Stimulated activated CD8-positive, alpha-beta memory T cell treated with anti-CD3 and anti-CD28 coated beads, Interleukin-12 subunit alpha, Interleukin-12 subunit beta, amount 100 ng/mL, for 1 hour (primary cell): ENCODE measurements around the gene ZSCAN1.

ENCODE experiments used
- DNase-seq: peaks from one replicate; pipeline ENCODE4 v3.0.0-alpha.2; 2020; ENCODE audit warnings: low read depth

The ZSCAN1 gene

DNA sequence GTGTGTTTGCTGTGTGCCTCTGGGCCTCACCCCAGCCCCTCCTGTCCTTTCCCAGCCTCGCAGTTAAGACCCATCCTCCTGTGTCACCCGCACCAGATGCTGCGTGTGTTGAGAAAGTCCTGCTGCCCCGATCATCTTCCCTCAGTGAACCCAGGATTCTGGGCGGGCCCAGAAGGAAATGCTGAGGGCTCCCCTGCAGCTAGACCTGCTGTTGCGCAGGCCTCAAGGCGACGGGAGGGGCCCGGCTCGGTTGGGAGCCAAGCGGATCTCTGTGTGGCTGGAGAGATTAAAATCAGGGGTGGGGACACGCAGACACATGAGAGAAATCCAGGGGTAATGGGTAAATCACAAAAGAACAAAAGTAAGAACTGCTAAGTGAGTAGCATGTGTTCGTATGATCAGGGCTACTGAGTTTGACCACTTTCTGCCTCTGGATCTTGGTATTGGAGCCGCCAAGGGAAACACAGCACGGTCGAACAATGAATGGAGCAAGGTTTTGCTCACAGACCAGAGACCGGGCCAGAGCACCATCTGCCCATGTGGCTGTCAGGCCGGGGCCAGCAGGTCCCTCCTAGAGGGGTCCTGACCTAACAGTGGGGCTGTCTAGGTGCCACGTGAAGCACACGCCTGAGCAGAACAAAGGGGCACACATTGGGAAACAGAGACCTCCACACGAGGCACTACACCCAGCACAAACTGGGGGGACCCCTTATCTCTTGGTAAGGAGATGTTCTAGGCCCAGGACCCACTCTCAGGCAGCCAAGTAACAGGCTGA is 7.1 kb downstream of the ZSCAN1 start:
- no peak for DNase-seq

DNA sequence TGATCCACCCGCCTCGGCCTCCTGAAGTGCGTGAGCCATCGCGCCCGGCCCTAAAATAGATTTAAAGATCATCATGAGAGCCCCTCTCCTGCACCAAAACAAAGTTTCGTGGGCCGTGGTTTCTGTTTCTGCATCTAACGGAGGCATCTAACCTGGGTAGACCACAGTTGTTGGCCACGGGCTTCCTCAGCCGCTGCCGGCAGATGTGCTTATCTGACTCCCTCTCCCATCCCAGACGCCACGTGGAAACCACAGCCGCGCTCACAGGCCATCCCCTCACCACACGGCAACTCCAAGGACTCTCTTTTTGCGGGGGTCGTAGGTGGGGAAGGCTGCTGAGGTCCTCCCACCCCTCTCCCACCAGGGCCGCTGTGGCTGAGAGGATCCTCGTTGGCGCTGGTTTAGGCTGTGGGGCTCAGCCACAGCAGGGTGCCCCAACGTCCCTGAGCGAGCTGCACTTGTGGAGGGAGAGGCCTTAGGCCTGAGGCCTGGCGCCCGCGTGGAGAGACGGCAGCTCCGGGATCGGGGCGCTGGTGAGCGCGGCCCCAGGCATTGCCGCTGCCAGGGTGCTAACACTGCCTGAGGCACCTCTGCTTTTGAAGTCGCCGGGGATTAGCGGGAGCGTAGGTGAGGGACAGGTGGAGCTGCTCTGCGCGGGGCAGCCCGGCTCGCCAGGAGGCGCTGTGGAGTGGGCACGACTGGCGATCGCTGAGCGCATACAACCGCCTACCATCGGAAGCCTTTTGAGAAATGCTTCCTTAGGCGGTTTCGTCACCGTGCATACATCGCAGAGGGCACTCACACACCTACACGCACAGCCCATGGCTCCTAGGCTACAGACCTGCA is 8.9 kb downstream of the ZSCAN1 start:
- no peak for DNase-seq

DNA sequence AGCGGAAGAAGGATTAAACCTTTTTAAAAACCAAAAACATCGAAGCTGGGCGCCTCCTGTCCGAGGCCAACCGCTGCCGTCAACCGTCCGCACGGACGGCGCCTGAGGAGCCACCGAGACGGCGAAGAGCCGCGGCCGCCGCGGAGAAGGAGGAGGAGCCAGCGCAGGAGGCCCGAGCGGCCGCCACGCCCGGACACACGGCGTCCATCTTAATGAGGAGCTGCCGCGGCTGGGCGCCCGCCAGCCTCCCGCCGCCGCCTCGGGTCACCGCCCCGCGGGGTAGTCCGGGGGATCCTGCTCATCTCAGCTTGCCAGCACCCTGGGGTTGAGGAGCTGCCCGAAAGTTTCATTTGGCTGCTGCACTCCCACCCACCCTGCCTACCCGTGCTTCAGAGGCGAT is 10.6 kb downstream of the ZSCAN1 start:
- no peak for DNase-seq

DNA sequence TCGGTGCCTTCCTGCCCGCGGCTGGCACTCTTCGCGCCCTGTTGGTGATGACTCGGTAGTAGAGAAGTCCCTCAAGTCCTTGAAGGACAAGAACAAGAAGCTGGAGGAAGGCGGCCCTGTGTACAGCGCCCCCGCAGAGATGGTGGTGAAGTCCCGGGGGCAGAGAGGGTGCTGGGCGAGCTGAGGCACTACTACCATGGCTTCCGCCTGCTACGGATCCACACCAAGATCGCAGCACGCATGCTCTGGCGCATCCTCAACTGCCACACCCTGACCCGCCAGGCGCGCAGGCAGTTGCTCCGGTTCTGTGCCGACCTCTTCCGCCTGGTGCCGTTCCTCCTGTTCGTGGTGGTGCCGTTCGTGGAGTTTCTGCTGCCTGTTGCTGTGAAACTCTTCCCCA is 11.1 kb downstream of the ZSCAN1 start:
- no peak for DNase-seq

DNA sequence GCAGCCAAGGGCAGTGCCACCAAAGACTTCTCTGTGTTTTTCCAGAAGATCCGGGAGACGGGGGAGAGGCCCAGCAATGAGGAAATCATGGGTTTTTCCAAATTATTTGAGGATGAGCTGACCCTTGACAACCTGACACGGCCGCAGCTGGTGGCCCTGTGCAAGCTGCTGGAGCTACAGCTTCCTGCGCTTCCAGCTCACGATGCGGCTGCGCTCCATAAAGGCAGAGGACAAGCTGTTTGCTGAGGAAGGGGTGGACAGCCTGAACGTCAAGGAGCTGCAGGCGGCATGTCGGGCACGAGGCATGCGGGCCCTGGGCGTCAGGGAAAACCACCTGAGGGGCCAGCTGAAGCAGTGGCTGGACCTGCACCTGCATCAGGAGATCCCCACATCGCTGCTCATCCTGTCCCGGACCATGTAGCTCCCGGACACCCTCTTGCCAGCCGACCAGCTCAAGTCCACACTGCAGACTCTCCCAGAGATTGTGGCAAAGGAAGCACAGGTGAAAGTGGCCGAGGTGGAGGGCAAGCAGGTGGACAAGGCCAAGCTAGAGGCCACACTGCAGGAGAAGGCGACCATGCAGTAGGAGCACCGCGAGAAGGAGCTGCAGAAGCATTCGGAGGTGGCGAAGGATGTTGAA is 11.7 kb downstream of the ZSCAN1 start:
- no peak for DNase-seq

DNA sequence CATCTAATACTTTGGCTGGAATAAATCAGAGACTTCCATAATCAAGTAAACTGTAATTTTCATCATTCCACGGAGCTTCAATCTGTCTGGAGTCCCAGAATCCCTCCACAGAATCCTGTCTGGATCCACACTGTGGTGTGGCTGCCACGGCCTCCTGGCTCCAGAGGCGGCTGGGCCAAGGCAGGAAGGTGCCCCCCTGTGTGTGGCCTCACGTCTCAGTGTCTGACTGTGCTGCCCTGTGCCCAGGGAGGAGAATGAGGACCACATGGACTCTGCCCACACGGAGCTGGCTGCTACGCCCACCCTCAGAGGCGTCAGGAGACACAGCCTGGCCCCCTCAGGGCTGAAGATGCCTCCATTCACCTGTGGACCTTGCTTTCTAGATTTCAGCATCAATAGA is 13.0 kb downstream of the ZSCAN1 start:
- DNase-seq, result no peak

DNA sequence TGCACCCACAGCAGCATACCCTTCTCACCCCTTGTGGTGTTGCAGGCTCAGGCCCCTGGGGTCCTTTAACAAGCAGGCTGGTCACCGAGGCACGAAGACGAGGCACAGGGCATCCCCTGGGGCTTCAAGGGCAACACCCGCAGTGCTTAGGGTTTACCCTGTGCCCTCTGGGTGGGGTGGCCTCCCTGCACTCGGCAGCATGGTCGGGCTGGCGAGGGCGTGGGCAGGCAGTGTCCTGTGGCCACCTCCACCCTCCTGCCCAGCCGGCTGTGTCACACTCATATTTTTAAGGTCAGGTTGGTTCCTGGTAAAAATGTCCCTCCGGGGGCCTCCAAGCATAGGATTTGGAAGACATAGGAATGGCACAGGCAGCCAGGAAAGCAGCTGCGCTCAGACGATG is 13.8 kb downstream of the ZSCAN1 start:
- DNase-seq, result no peak

DNA sequence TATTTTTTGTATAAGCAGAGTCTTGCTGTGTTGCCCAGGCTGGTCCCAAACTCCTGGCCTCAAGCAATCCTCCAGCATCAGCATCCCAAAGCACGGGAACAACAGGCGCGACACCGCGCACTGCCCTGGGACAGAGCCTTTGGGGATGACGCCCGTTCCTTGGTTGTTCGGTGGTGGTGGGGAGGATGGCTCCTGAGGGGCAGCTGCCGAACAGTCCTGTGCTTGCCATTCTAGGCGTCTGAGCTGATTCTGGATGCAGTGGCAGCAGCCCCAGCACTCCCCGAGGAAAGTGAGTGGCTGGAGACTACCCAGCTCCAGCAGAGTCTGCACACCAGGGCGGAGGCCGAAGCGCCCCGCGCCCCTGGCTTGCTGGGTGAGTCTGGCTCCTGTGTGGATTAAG is 18.4 kb downstream of the ZSCAN1 start:
- no peak for DNase-seq

DNA sequence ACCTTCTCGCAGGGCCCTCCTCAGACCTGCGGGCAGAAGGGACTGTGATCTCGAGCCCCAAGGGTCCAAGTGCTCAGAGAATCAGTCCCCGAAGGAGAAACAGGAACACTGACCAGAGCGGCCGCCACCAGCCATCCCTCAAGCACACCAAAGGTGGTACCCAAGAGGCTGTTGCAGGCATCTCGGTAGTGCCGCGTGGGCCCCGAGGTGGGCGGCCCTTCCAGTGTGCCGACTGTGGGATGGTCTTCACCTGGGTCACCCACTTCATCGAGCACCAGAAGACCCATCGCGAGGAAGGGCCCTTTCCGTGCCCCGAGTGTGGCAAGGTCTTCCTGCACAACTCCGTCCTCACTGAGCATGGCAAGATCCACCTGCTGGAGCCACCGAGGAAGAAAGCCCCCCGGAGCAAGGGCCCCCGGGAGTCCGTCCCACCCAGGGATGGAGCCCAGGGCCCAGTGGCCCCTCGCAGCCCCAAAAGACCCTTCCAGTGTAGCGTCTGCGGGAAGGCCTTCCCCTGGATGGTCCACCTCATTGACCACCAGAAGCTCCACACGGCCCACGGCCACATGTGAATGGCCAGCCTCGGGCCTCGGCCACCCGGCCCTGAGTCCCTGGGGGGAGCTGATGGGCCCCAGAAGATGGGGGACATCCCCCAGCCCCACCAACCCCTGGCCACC is 19.8 kb downstream of the ZSCAN1 start:
- no peak for DNase-seq

DNA sequence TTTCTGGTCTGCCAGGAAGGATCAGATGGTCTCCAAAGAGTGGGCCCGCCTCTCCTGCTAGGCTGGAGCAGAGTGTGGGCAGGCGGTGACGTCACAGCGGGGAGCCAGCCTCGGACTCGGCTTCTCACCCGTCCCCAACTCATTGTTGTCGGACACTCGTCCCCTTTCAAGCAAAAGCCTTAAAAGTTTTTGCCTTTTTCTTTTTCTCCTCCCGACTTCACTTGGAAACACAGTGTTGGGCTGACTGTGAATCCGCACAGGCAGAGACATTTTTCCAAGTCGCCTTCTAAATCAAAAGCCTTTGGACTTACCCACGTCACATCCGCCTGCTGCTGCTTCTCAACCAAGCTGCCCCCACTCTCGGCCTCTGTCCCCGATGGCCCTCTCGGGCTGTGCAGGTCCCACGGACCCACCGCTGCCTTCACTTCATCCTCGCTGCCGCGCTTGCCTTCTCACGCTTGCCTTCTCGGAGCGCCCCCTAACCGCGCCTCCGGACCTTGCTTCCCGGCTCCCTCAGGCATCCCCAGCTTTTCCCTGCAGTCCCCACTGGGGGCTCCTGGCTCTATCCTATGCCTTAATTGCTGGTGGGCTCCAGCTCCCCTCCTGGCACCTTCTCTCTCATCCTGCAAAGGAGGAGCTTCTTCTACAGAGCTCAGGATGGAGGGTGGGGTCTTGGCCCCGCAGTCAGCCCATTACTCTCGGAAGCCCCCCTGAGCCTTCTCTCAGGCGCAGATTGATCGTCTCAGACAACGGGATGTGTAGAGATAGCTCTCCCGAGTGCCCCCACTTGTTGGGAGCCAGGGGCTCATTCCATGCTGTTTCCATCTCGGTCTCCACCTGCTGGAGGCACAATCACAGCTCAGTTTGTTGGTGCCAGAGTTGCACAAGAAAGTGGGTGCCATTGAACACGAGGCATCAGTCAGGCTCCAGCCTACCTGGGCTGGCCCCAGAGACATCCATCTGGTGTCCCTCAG is 21.4 kb downstream of the ZSCAN1 start:
- DNase-seq, result no peak

DNA sequence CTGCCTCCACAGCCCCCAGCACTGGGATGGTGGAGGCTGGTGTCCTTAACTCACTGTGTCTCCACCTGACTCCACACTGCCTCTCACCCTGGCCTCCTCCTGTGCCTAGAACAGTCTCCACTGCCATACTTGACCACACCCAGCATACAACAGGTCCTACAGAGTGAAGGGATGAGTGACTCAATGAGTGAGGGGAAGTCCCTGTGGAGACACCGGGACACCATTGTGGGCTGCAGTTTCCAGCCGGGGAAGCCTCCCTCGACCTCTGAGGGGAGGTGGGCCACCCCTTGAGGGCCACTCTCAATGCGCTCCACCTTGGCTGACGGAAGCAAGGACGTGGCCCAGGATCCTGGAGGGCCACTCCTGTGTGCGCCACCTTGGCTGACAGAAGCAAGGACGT is 22.4 kb downstream of the ZSCAN1 start:
- DNase-seq, result no peak

DNA sequence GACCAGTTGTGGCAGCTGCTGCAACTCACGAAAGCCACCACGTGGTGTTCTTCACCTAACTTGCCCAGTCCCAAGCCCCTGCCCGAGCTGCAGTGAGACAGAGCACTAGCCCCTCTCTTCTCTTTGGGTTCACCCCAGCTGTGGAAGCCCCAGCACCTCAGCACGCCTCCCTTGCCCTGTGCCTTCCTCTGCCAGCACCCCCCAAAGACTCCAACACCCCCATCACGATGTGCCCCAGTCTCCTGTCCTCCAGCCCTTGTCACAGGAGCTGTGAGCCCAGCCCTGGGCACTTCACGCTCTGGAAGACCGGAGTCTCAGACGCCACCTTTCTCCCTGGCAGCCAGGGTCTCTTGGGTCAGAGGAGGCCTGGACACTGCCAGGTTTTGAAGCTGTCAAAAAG is 23.0 kb downstream of the ZSCAN1 start:
- DNase-seq, result no peak

DNA sequence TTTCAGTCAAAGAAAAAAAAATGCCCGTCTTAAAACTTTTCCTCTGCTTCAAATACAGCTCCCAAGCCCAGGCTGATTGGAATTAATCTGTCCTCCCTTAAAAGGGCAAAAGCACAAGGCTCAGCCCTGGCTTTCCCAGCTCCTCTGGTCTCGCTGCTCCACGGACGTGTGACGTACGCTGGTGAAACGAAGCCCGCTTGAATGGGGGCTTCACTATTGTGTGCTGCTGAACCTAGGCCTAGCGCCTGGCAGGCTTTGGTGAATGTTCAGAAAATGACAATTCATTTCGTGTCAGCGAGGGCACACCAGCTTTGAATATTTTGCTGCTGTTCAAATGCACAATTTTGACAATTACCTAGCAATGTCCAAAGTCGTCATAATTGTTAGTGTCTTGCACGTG is 24.6 kb downstream of the ZSCAN1 start:
- DNase-seq, result no peak

DNA sequence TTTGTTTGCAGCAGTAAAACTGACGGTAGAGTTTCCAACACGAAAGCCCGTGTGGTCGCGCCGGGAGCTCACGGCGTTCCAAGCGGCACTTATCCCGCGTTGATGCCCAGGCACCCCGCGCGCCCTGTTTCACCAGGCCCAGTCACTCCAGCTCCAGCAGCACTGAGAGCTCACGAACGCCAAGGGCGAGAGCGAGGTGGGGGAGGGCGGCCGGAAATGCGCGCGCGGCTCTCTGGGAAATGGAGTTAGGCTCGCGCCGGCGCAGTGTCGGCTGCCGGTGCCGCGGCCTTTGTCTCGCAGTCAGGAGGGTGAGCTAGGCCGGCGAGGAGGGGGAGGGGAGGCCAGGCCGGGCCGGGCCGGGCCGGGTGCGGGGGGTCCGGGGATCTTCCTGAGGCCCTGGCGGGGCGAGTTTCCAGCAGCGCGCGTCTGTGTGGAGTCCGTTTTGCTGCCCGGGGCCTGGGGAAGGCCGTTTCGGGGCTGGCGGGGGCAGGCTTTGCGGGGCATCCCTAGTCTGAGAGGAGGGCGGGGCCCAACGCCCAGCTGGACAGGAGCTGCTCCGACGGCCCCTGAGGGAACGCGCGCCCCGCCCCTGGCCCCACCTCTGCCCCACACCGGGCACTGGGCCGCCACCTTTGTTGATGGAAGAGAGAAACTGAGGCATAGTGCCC is 25.3 kb downstream of the ZSCAN1 start, which contains the start of gene ZNF135:
ZNF135 (plus strand) TSS at position 280 of the 668 bp plus-strand sequence. CDS start 721 bp downstream, outside the sequence.
- DNase-seq, result peak; percentile 33

DNA sequence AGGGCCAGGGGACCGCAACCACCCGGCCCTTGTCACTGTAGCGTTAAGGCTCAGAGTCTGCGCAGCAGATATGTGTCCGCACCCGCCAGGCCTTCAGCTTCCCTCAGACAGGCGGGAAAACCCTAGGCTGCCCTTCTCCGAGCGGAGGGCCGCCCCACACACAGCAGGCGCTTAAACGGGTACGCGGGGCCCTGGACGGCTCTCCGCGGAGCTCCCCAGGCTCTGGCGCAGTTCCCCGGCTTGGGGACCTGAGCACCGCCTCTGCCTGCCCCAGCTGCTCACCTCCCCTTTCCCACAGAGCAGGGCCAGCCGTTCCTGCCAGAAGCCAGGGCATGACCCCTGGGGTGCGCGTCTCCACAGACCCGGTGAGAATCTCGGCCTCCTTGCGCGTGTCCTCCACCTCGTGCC is 25.9 kb downstream of the ZSCAN1 start:
- no peak for DNase-seq

DNA sequence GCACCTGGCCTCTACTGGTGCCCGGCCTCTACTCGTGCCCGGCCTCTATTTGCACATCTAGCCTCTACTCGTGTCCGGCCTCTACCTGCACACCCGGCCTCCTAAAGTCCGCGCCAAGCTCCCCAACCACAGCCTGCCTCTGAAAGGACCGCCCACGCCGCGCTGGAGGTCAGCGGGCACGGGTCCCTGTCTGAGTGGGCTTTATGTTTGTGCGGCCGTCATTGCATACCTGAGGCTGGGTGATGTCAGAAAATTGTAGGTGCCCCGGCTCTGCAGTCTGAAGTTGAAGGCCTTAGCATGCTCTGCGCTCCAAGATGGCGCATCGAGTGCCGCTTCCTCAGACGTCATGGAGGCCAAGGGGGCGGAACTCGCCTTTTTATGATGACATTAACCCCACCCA is 26.4 kb downstream of the ZSCAN1 start:
- DNase-seq, result no peak

DNA sequence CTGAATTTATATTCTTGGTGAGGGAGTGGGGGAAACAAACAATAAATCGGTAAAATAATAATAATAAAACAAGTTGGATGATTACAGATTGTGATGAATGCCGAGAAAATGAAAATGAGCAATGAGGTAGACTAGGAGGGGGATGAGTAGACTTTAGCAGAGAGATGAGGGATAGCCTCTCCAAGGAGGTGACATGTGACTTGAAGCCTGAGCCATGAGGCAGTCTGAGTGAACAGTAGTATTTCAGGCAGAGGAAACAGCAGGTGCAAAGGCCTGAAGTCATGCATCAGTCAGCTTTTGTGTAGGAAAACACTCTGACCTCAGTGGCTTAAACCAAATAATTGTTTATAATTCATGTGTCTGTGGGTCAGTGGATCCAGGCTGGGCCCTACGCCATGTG is 29.9 kb downstream of the ZSCAN1 start:
- no peak for DNase-seq

DNA sequence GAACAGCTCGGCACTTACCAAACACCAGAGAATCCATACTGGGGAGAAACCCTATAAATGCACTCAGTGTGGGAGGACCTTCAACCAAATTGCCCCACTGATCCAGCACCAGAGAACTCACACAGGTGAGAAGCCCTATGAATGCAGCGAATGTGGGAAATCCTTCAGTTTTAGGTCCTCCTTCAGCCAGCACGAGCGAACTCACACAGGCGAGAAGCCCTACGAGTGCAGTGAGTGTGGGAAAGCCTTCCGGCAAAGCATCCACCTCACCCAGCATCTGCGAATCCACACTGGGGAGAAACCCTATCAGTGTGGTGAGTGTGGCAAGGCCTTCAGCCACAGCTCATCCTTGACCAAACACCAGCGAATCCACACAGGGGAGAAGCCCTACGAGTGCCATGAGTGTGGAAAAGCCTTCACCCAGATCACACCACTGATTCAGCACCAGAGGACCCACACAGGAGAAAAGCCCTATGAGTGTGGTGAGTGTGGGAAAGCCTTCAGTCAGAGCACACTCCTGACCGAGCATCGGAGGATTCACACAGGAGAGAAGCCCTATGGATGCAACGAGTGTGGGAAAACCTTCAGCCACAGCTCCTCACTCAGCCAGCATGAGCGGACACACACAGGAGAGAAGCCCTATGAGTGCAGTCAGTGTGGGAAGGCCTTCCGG is 33.6 kb downstream of the ZSCAN1 start:
- DNase-seq, result no peak

DNA sequence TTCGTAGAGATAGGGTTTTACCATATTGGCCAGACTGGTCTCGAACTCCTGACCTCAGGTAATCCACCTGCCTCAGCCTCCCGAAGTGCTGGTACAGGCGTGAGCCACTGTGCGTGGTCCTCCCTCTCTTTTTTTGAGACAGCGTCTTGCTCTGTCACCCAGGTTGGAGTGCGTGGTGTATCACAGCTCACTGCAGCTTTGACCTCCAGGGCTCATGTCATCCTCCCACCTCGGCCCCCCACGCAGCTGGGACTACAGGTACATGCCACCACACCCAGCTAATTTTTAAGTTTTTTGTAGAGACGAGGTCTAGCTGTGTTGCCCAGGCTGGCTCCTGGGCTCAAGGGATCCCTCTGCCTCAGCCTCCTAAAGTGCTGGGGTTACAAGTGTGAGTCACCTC is 46.0 kb downstream of the ZSCAN1 start:
- no peak for DNase-seq

DNA sequence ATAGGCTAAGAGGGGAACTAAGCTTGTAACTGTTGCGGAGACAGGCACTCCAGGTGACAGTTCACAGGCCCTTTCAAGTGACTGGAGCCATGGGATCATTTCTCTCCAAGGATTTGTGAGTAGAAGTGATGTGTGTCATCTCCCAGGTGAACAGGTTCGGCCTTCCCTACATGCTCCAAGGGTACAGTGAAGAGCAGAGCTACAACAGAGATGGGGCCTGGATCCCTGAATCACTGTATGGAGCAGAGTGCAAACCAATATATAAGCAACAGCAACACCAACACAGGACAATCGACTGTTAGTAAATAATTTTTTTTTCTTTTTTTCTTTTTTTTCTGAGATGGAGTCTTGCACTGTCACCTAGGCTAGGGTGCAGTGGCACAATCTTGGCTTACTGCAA is 49.2 kb downstream of the ZSCAN1 start:
- no peak for DNase-seq
